MM.1S (cell line): Measurements from ENCODE around the gene ULK4.

Experiments
- DNase-seq: peaks from one replicate; pipeline ENCODE4 v3.0.0-alpha.2; 2015
- H2AFZ ChIP-seq: fragments of 300-600 bp; sonication (generic); 2 replicates; pipeline ENCODE4 v1.6.0; 2016; ENCODE audit warnings: antibody characterized with exemption, low read length
- H3F3A ChIP-seq: fragments of 300-600 bp; sonication (generic); 2 replicates; pipeline ENCODE4 v1.6.1; 2016; ENCODE audit warnings: mild to moderate bottlenecking, antibody characterized with exemption, low read length, moderate library complexity, mixed read lengths; ENCODE audit not compliant: insufficient read depth
- H3K27ac ChIP-seq: fragments of 300-600 bp; sonication (generic); 2 replicates; pipeline ENCODE4 v1.5.1; 2016; ENCODE audit warnings: mild to moderate bottlenecking, low read length
- H3K27me3 ChIP-seq: fragments of 300-600 bp; sonication (generic); replicated peaks from 2 replicates; pipeline ENCODE4 v1.6.0; 2016; ENCODE audit warnings: low read length; ENCODE audit not compliant: insufficient read depth
- H3K36me3 ChIP-seq: fragments of 300-600 bp; sonication (generic); replicated peaks from 2 replicates; pipeline ENCODE4 v1.6.1; 2016; ENCODE audit warnings: mild to moderate bottlenecking, low read length, mixed read lengths; ENCODE audit not compliant: insufficient read depth
- H3K4me1 ChIP-seq: fragments of 300-600 bp; sonication (generic); 2 replicates; pipeline ENCODE4 v1.6.1; 2016; ENCODE audit warnings: low read length, mixed read lengths
- H3K4me2 ChIP-seq: fragments of 300-600 bp; sonication (generic); 2 replicates; pipeline ENCODE4 v1.6.0; 2016; ENCODE audit warnings: low read depth, low read length
- H3K4me3 ChIP-seq: fragments of 300-600 bp; sonication (generic); 2 replicates; pipeline ENCODE4 v1.5.1; 2016; ENCODE audit warnings: low read length, mixed read lengths
- H3K79me2 ChIP-seq: fragments of 300-600 bp; sonication (generic); 2 replicates; pipeline ENCODE4 v1.6.1; 2016; ENCODE audit warnings: mixed run types, low read length, mixed read lengths
- H3K9ac ChIP-seq: fragments of 300-600 bp; sonication (generic); 2 replicates; pipeline ENCODE4 v1.6.1; 2016; ENCODE audit warnings: low read length, mixed read lengths
- H3K9me2 ChIP-seq: fragments of 300-600 bp; sonication (generic); replicated peaks from 2 replicates; pipeline ENCODE4 v1.6.1; 2016; ENCODE audit warnings: mild to moderate bottlenecking, low read length, mixed read lengths; ENCODE audit not compliant: insufficient read depth
- H3K9me3 ChIP-seq: fragments of 300-600 bp; sonication (generic); replicated peaks from 2 replicates; pipeline ENCODE4 v1.6.1; 2016; ENCODE audit warnings: mild to moderate bottlenecking, low read length, mixed read lengths; ENCODE audit not compliant: insufficient read depth
- H4K20me1 ChIP-seq: fragments of 300-600 bp; sonication (generic); 2 replicates; pipeline ENCODE4 v1.6.1; 2016; ENCODE audit warnings: mild to moderate bottlenecking, low read length, moderate library complexity, mixed read lengths; ENCODE audit not compliant: insufficient read depth
- EZH2 ChIP-seq: fragments of 300-600 bp; sonication (generic); optimal IDR thresholded peaks from 2 replicates; pipeline ENCODE3; 2017; ENCODE audit warnings: low read depth, mild to moderate bottlenecking, antibody characterized with exemption, low read length, mixed read lengths
- EZH2phosphoT487 ChIP-seq: fragments of 300-600 bp; sonication (generic); IDR thresholded peaks from 2 replicates; pipeline ENCODE4 v1.6.1; 2018; ENCODE audit warnings: antibody characterized with exemption, low read length
- TF ChIP-seq, protein P1 (sequence below): fragments of 300-600 bp; sonication (generic); IDR thresholded peaks from 2 replicates; pipeline ENCODE4 v1.5.1; 2016; ENCODE audit warnings: antibody characterized with exemption, low read length, mixed read lengths

The ULK4 gene

DNA sequence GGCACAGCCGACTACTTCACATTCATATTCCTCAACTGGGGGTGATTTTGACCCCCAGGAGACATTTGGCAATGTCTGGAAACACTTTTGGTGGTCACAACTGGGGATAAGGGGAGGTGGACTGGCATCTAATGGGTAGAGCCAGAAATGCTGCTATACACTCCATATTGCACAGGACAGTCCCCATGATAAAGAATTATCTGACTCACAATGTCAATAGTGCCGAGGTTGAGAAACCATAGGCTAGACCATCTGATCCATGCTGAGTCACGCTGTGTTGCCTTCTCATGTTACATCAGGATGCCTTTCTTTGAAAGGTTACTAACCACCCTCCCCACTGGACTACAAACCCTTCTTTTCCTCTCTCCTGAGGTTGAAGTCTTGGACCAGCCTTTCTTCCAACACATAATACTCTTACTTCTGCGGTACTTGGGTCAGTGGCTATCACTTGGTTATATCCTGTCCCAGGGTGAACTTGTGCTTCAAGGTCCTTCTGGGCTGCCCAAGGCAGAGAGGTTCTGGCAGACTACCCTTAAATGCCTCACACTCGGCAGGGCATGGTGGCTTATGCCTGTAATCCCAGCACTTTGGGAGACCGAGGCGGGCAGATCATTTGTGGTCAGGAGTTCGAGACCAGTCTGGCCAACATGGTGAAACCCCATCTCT is 693.8 kb downstream of the ULK4 start:
- Histone ChIP-seq H3K79me2 (no peaks in the 10 kb centered on the region), H3K4me3 (no peak overlapping the region), H3K9me2 (no peaks in the 10 kb centered on the region), H3K9me3 (no peaks in the 10 kb centered on the region), H4K20me1 (no peaks in the 10 kb centered on the region), H3F3A (no peaks in the 10 kb centered on the region), H3K36me3 (no peaks in the 10 kb centered on the region), H2AFZ (no peak overlapping the region), H3K4me2 (no peak overlapping the region), H3K4me1 (no peaks in the 10 kb centered on the region), H3K27ac (no peak overlapping the region), H3K9ac (no peak overlapping the region), H3K27me3 (no peaks in the 10 kb centered on the region)
- no peak for DNase-seq
- TF ChIP-seq EZH2: no peak
- TF ChIP-seq, protein P1, sequence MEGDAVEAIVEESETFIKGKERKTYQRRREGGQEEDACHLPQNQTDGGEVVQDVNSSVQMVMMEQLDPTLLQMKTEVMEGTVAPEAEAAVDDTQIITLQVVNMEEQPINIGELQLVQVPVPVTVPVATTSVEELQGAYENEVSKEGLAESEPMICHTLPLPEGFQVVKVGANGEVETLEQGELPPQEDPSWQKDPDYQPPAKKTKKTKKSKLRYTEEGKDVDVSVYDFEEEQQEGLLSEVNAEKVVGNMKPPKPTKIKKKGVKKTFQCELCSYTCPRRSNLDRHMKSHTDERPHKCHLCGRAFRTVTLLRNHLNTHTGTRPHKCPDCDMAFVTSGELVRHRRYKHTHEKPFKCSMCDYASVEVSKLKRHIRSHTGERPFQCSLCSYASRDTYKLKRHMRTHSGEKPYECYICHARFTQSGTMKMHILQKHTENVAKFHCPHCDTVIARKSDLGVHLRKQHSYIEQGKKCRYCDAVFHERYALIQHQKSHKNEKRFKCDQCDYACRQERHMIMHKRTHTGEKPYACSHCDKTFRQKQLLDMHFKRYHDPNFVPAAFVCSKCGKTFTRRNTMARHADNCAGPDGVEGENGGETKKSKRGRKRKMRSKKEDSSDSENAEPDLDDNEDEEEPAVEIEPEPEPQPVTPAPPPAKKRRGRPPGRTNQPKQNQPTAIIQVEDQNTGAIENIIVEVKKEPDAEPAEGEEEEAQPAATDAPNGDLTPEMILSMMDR: no peak
- no peak for TF ChIP-seq EZH2phosphoT487

DNA sequence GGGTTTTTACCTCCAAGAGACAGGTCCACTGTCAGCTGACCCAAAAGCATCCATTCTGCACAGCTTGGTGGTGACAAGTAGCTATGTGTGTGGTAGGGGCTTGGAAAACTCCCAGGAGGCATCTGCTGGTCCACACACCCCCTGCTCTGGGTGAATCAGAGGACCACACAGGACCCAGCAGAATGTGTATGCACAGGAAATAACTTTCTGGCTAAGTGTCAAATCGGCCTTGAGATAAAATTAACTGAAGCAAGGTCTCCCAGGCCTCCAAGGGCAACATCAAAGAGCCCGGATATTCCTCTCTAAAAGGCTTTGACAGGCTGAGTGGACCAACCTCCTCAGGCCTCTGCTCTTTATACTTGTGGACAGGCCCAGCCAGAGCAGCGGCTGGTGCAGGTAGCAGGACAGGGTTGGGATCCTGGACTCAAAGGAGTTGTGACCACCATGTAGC is 696.1 kb downstream of the ULK4 start:
- no peak overlapping the region for H3K4me2 ChIP-seq
- no peak overlapping the region for H2AFZ ChIP-seq

DNA sequence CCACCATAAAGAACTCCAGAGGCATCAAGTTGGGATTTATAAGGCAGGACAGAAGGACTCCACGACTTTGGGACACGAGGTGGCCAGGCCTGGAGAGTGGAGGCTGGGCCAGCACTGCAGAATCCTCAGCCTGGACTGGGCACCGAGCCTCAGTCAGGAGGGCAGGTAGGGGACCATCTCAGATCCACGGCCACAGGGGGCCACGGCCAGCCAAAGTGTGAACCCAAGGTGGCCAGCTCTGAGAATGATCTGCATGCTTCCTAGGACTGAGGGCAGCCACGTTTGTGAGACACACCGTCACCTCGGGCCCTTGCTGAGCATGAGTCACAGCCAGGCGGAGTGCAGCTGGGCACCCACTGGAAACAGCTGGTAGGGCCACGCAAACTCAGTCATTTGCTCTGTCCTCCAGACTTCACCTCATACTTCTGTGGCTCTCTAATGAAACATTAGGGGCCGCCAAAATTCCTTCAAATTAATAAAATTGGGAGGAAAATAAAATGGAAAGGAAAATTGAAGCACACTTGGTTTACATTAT is 696.8 kb downstream of the ULK4 start:
- Histone ChIP-seq H3K27ac (no peak overlapping the region), H3K4me1 (no peaks in the 10 kb centered on the region), H3K9ac (no peak overlapping the region), H3K79me2 (no peaks in the 10 kb centered on the region), H3K4me3 (no peak overlapping the region), H3F3A (no peaks in the 10 kb centered on the region), H3K9me2 (no peaks in the 10 kb centered on the region), H3K36me3 (no peaks in the 10 kb centered on the region), H3K4me2 (no peak overlapping the region), H2AFZ (no peak overlapping the region), H3K27me3 (no peaks in the 10 kb centered on the region), H4K20me1 (no peaks in the 10 kb centered on the region), H3K9me3 (no peaks in the 10 kb centered on the region)
- TF ChIP-seq EZH2phosphoT487: no peak
- TF ChIP-seq, protein P1: no peak
- TF ChIP-seq EZH2: no peak
- no peak for DNase-seq

More for the DNA sequence above, 696.1 kb downstream of the ULK4 start:
- no peak for DNase-seq
- H3K4me3 ChIP-seq: no peak overlapping the region
- H3K27me3 ChIP-seq: no peaks in the 10 kb centered on the region
- H4K20me1 ChIP-seq: no peaks in the 10 kb centered on the region
- H3K4me1 ChIP-seq: no peaks in the 10 kb centered on the region
- TF ChIP-seq EZH2phosphoT487 (no peak), EZH2 (no peak)
- TF ChIP-seq, protein P1: no peak
- H3K9me2 ChIP-seq: no peaks in the 10 kb centered on the region
- no peaks in the 10 kb centered on the region for H3K36me3 ChIP-seq
- H3K79me2 ChIP-seq: no peaks in the 10 kb centered on the region
- H3K9ac ChIP-seq: no peak overlapping the region
- H3K27ac ChIP-seq: no peak overlapping the region
- no peaks in the 10 kb centered on the region for H3F3A ChIP-seq
- H3K9me3 ChIP-seq: no peaks in the 10 kb centered on the region
